H9 (cell line): ENCODE measurements around the gene SLC26A9. TPM values are rescaled to one million over a fixed set of nuclear protein-coding genes. Genes with fewer than 3 reads are reported as not detected.

Experiments
- DNase-seq: peaks from one replicate; pipeline ENCODE4 v3.0.0-alpha.2; 2017
- H2AFZ ChIP-seq: one replicate; pipeline ENCODE4 v1.6.1; 2013; ENCODE audit warnings: mild to moderate bottlenecking, low read length, control low read depth, moderate library complexity
- H2AK5ac ChIP-seq: 2 replicates; pipeline ENCODE4 v1.6.1; 2013; ENCODE audit warnings: low read length, control low read depth, mixed read lengths; ENCODE audit not compliant: insufficient read length
- H2BK120ac ChIP-seq: one replicate; pipeline ENCODE4 v1.6.1; 2013; ENCODE audit warnings: low read depth, mild to moderate bottlenecking, low read length, control low read depth, inconsistent platforms; ENCODE audit not compliant: poor library complexity, severe bottlenecking
- H2BK12ac ChIP-seq: 2 replicates; pipeline ENCODE4 v1.6.1; 2013; ENCODE audit warnings: low read length, control low read depth, mixed read lengths, low read depth; ENCODE audit not compliant: insufficient read length
- H2BK15ac ChIP-seq: 2 replicates; pipeline ENCODE4 v1.6.1; 2013; ENCODE audit warnings: low read depth, low read length, control low read depth
- H2BK20ac ChIP-seq: one replicate; pipeline ENCODE4 v1.6.1; 2013; ENCODE audit warnings: low read depth, mild to moderate bottlenecking, low read length, control low read depth, inconsistent platforms; ENCODE audit not compliant: poor library complexity, severe bottlenecking
- H2BK5ac ChIP-seq: 2 replicates; pipeline ENCODE4 v1.6.1; 2013; ENCODE audit warnings: low read length, control low read depth, mixed read lengths; ENCODE audit not compliant: insufficient read length
- H3K14ac ChIP-seq: 2 replicates; pipeline ENCODE4 v1.6.1; 2013; ENCODE audit warnings: low read length, control low read depth; ENCODE audit not compliant: insufficient read depth
- H3K18ac ChIP-seq: 2 replicates; pipeline ENCODE4 v1.6.1; 2013; ENCODE audit warnings: low read depth, mild to moderate bottlenecking, mixed read lengths, low read length, control low read depth; ENCODE audit not compliant: insufficient read length
- H3K23ac ChIP-seq: 2 replicates; pipeline ENCODE4 v1.6.1; 2013; ENCODE audit warnings: low read length, control low read depth, mixed read lengths, low read depth; ENCODE audit not compliant: insufficient read length
- H3K23me2 ChIP-seq: 2 replicates; pipeline ENCODE4 v1.6.1; 2013; ENCODE audit warnings: low read depth, mild to moderate bottlenecking, mixed read lengths, low read length, control low read depth; ENCODE audit not compliant: insufficient read length, poor library complexity, severe bottlenecking
- H3K27ac ChIP-seq: 2 replicates; pipeline ENCODE4 v1.5.1; 2013; ENCODE audit warnings: low read length, control low read depth, mixed read lengths, low read depth; ENCODE audit not compliant: insufficient read length
- H3K27me3 ChIP-seq: 2 replicates; pipeline ENCODE4 v1.6.1; 2013; ENCODE audit warnings: low read length, control low read depth, inconsistent platforms; ENCODE audit not compliant: insufficient read depth
- H3K4ac ChIP-seq: 2 replicates; pipeline ENCODE4 v1.6.1; 2013; ENCODE audit warnings: low read depth, mild to moderate bottlenecking, control low read depth, inconsistent platforms, low read length, moderate library complexity
- H3K4me1 ChIP-seq: 2 replicates; pipeline ENCODE4 v1.6.1; 2013; ENCODE audit warnings: low read length, control low read depth, inconsistent platforms; ENCODE audit not compliant: insufficient read depth
- H3K4me2 ChIP-seq: 2 replicates; pipeline ENCODE4 v1.6.1; 2013; ENCODE audit warnings: low read length, control low read depth, mixed read lengths; ENCODE audit not compliant: insufficient read length, insufficient read depth
- H3K56ac ChIP-seq: 2 replicates; pipeline ENCODE4 v1.6.1; 2013; ENCODE audit warnings: low read depth, mild to moderate bottlenecking, mixed read lengths, low read length, control low read depth; ENCODE audit not compliant: insufficient read length
- H3K79me1 ChIP-seq: 2 replicates; pipeline ENCODE4 v1.6.1; 2013; ENCODE audit warnings: low read depth, mild to moderate bottlenecking, moderate library complexity, low read length, control low read depth, inconsistent platforms; ENCODE audit not compliant: insufficient read depth, poor library complexity, severe bottlenecking
- H3K79me2 ChIP-seq: 2 replicates; pipeline ENCODE4 v1.6.1; 2013; ENCODE audit warnings: low read length, control low read depth, inconsistent platforms; ENCODE audit not compliant: insufficient read depth
- H3K9ac ChIP-seq: 2 replicates; pipeline ENCODE4 v1.6.1; 2013; ENCODE audit warnings: low read length, control low read depth, mixed read lengths; ENCODE audit not compliant: insufficient read length; ENCODE audit errors: extremely low read depth
- H3K9me3 ChIP-seq: one replicate; pipeline ENCODE4 v1.6.1; 2013; ENCODE audit warnings: low read depth, low read length, inconsistent platforms; ENCODE audit not compliant: control insufficient read depth
- H3T11ph ChIP-seq: one replicate; pipeline ENCODE4 v1.6.1; 2013; ENCODE audit warnings: mild to moderate bottlenecking, low read length, control low read depth, inconsistent platforms
- H4K20me1 ChIP-seq: one replicate; pipeline ENCODE4 v1.6.1; 2013; ENCODE audit not compliant: control insufficient read depth, insufficient read length, insufficient read depth
- H4K5ac ChIP-seq: 2 replicates; pipeline ENCODE4 v1.6.1; 2013; ENCODE audit warnings: low read depth, mild to moderate bottlenecking, mixed read lengths, low read length, control low read depth; ENCODE audit not compliant: insufficient read length
- H4K8ac ChIP-seq: replicated peaks from 2 replicates; pipeline ENCODE4 v1.6.1; 2013; ENCODE audit warnings: low read length, control low read depth, mixed read lengths, low read depth; ENCODE audit not compliant: insufficient read length
- H4K91ac ChIP-seq: 2 replicates; pipeline ENCODE4 v1.6.1; 2013; ENCODE audit warnings: low read depth, mild to moderate bottlenecking, moderate library complexity, mixed read lengths, low read length, control low read depth; ENCODE audit not compliant: insufficient read length
- H3K27ac Mint-ChIP-seq, 3 experiments: 2 replicates in 2 of 3; 3 replicates in 1 of 3; pipeline ENCODE4 v1.8.0; 2020 to 2021; ENCODE audit warnings: mixed read lengths in 3 of 3, mild to moderate bottlenecking in 1 of 3, moderate library complexity in 1 of 3
- H3K27me3 Mint-ChIP-seq: 2 replicates; pipeline ENCODE4 v1.8.0; 2021; ENCODE audit warnings: low read depth, mild to moderate bottlenecking, moderate library complexity, mixed read lengths
- H3K36me3 Mint-ChIP-seq, 3 experiments: 2 replicates in 2 of 3; 3 replicates in 1 of 3; pipeline ENCODE4 v1.8.0; 2020 to 2021; ENCODE audit warnings: low read depth in 3 of 3, mixed read lengths in 3 of 3; ENCODE audit not compliant: insufficient read depth in 1 of 3
- H3K4me1 Mint-ChIP-seq, 2 experiments: 2 replicates each; pipeline ENCODE4 v1.8.0; 2020; ENCODE audit warnings: mixed read lengths in 2 of 2
- H3K4me3 Mint-ChIP-seq, 2 experiments: 2 replicates in 1 of 2; 3 replicates in 1 of 2; pipeline ENCODE4 v1.8.0; 2020 to 2021; ENCODE audit warnings: mild to moderate bottlenecking in 2 of 2, mixed read lengths in 2 of 2, moderate library complexity in 1 of 2
- H3K9me3 Mint-ChIP-seq, 2 experiments: 2 replicates in 1 of 2; 3 replicates in 1 of 2; pipeline ENCODE4 v1.8.0; 2020; ENCODE audit warnings: mild to moderate bottlenecking in 2 of 2, mixed read lengths in 2 of 2, moderate library complexity in 1 of 2
- CTCF ChIP-seq: fragments of 200-600 bp; sonication (generic); conservative IDR thresholded peaks from 3 replicates; pipeline ENCODE4 v1.8.0; 2021; ENCODE audit warnings: antibody characterized with exemption, mild to moderate bottlenecking
- WGBS: extraction: QIAGEN DNeasy Blood & Tissue Kit; methylation state at CpG from one replicate; pipeline ENCODE4 v1.1.7; 2013; ENCODE audit warnings: missing lambda C conversion rate, low lambda C conversion rate, mixed read lengths; ENCODE audit not compliant: insufficient read length; ENCODE audit errors: extremely low coverage; 5-methylcytosine and 5-hydroxymethylcytosine counted together
- total RNA-seq: library from RNA; stranded (reverse); gene quantifications from 2 replicates; pipeline ENCODE4 v1.2.1, GENCODE V29; 2021

SLC26A9 gene
- total RNA-seq, 1 experiment from 2014 or later, result not detected

- Histone ChIP-seq H2BK5ac (no peak overlapping the region), H2BK120ac (no peak overlapping the region), H2BK20ac (no peak overlapping the region), H3K4me1 (peaks cover 4% of the 10 kb centered on the region; the same call in 1 of the 2 replicates), H3K9ac (no peak overlapping the region), H3K23me2 (no peaks in the 10 kb centered on the region), H4K8ac (no peak overlapping the region), H3K27me3 (no peaks in the 10 kb centered on the region), H3T11ph (no peak overlapping the region), H2BK12ac (no peak overlapping the region), H3K27ac (no peak overlapping the region), H3K9me3 (no peaks in the 10 kb centered on the region), H3K23ac (no peak overlapping the region), H3K79me1 (no peaks in the 10 kb centered on the region), H3K18ac (no peak overlapping the region), H4K91ac (no peak overlapping the region), H2AFZ (no peak overlapping the region), H3K4me2 (no peak overlapping the region), H3K4ac (no peak overlapping the region), H3K79me2 (no peaks in the 10 kb centered on the region), H4K5ac (no peak overlapping the region), H2AK5ac (no peak overlapping the region), H3K56ac (no peak overlapping the region), H2BK15ac (no peak overlapping the region), H4K20me1 (no peaks in the 10 kb centered on the region), H3K14ac (no peak overlapping the region)
- no peak overlapping the region for H3K4me3 Mint-ChIP-seq
- H3K27me3 Mint-ChIP-seq, result no peaks in the 10 kb centered on the region; the same call in 1 of the 2 replicates
- DNase-seq, result no peak
- no peak overlapping the region for H3K27ac Mint-ChIP-seq
- peaks cover 23 to 28% of the 10 kb centered on the region in 2 experiments for H3K4me1 Mint-ChIP-seq
- no peaks in the 10 kb centered on the region for H3K36me3 Mint-ChIP-seq
- no CpG with 5 or more reads among the region's 1 CpG for WGBS
- TF ChIP-seq CTCF, result no peak
- no peaks in the 10 kb centered on the region; a peak in 1 of 5 replicates for H3K9me3 Mint-ChIP-seq
Measured at GRCh38 chr1:205930195-205930577, 13.1 kb downstream of the SLC26A9 start.
